PC-9 (cell line): ENCODE measurements around the gene CPO. TPM values are rescaled to one million over a fixed set of nuclear protein-coding genes. Genes with fewer than 3 reads are reported as not detected.

Experiments
- BruUV-seq: library from RNA; stranded (reverse); fragments of 400-500 nt; replicated peaks from 2 replicates; lab custom pipeline; 2021; lab: Mats Ljungman, UMichigan
- CTCF ChIA-PET: fragments of 300-600 bp; sonication (Branson Sonifier 250); formaldehyde crosslinking; loops from one replicate; lab custom pipeline; 2022; ENCODE audit warnings: antibody characterized with exemption; lab: Charles Lee
- POLR2A ChIA-PET: fragments of 300-600 bp; sonication (Branson Sonifier 250); formaldehyde crosslinking; loops from one replicate; lab custom pipeline; 2022; ENCODE audit warnings: antibody characterized with exemption; ENCODE audit not compliant: unreplicated experiment; lab: Charles Lee
- DNase-seq, 2 experiments: peaks; one replicate each; pipeline versions ENCODE4 v3.0.0 to v3.0.0-alpha.2; 2015 to 2022; ENCODE audit warnings: mixed read lengths in 1 of 2
- H2AFZ ChIP-seq: fragments of 200-600 bp; sonication (generic); 2 replicates; pipeline ENCODE4 v1.8.1; 2017; ENCODE audit warnings: antibody characterized with exemption
- H3F3A ChIP-seq: fragments of 200-600 bp; sonication (generic); 2 replicates; pipeline ENCODE4 v1.8.1; 2017; ENCODE audit warnings: antibody characterized with exemption, mild to moderate bottlenecking, low read depth; ENCODE audit not compliant: insufficient read depth
- H3K27ac ChIP-seq: fragments of 200-600 bp; sonication (generic); 2 replicates; pipeline ENCODE4 v1.6.1; 2016; ENCODE audit warnings: mixed run types
- H3K27me3 ChIP-seq: fragments of 200-600 bp; sonication (generic); 2 replicates; pipeline ENCODE4 v1.6.1; 2016; ENCODE audit warnings: low read depth, mixed run types; ENCODE audit not compliant: insufficient read depth
- H3K36me3 ChIP-seq: fragments of 200-600 bp; sonication (generic); 2 replicates; pipeline ENCODE4 v1.6.1; 2016; ENCODE audit warnings: low read depth, mixed run types
- H3K4me1 ChIP-seq: fragments of 200-600 bp; sonication (generic); replicated peaks from 2 replicates; pipeline ENCODE4 v1.6.1; 2016; ENCODE audit warnings: mixed run types; ENCODE audit not compliant: insufficient read depth
- H3K4me2 ChIP-seq: fragments of 200-600 bp; sonication (generic); 2 replicates; pipeline ENCODE4 v1.6.1; 2017; ENCODE audit warnings: mixed run types
- H3K4me3 ChIP-seq: fragments of 200-600 bp; sonication (generic); 2 replicates; pipeline ENCODE4 v1.6.1; 2016; ENCODE audit warnings: mixed run types
- H3K79me2 ChIP-seq: fragments of 200-600 bp; sonication (generic); 2 replicates; pipeline ENCODE4 v1.6.1; 2017; ENCODE audit warnings: low read depth, mixed run types
- H3K9me2 ChIP-seq: fragments of 200-600 bp; sonication (generic); 2 replicates; pipeline ENCODE4 v1.8.1; 2017; ENCODE audit warnings: mild to moderate bottlenecking; ENCODE audit not compliant: insufficient read depth
- H3K9me3 ChIP-seq: fragments of 200-600 bp; sonication (generic); 2 replicates; pipeline ENCODE4 v1.8.1; 2016; ENCODE audit warnings: low read depth; ENCODE audit not compliant: insufficient read depth
- H4K20me1 ChIP-seq: fragments of 200-600 bp; sonication (generic); 2 replicates; pipeline ENCODE4 v1.8.1; 2017; ENCODE audit not compliant: insufficient read depth
- CTCF ChIP-seq: fragments of 200-600 bp; sonication (generic); conservative IDR thresholded peaks from 2 replicates; pipeline ENCODE4 v1.6.1; 2017; ENCODE audit warnings: mixed run types, antibody characterized with exemption, mild to moderate bottlenecking, moderate library complexity
- EZH2 ChIP-seq: fragments of 200-600 bp; sonication (generic); IDR thresholded peaks from 2 replicates; pipeline ENCODE4 v1.8.0; 2017; ENCODE audit warnings: antibody characterized with exemption, low read depth
- intact Hi-C: fragments of 100-400 bp; cut with micrococcal nuclease; formaldehyde crosslinking; loops from one replicate; pipeline ENCODE4 v1.10.0; 2022; ENCODE audit not compliant: unreplicated experiment
- total RNA-seq: library from RNA; stranded (reverse); gene quantifications from 2 replicates; pipeline ENCODE4 v1.2.3, GENCODE V29; 2021

Gene CPO
- total RNA-seq, 1 experiment from 2014 or later: not detected

GRCh38 chr2:206981739-206982340, 42.5 kb downstream of the CPO start:
- H3K4me2 ChIP-seq: no peak overlapping the region
- intact Hi-C loops: loop anchor here (1.0 to 10.0 kb wide), 7 partner anchors 182 to 1093 kb away; partner anchors contain the start of gene METTL21A
- TF ChIP-seq CTCF (peak; percentile 72), EZH2 (no peak)

GRCh38 chr2:206982360-206982955, 43.1 kb downstream of the CPO start:
- Histone ChIP-seq H3F3A (peaks cover 6% of the 10 kb centered on the region; the same call in 1 of the 2 replicates), H3K9me3 (no peaks in the 10 kb centered on the region), H3K79me2 (no peaks in the 10 kb centered on the region), H3K4me2 (peak overlapping the region; percentile 54), H4K20me1 (no peaks in the 10 kb centered on the region), H3K36me3 (no peaks in the 10 kb centered on the region), H3K4me1 (peaks cover 32% of the 10 kb centered on the region), H2AFZ (no peak overlapping the region), H3K4me3 (no peak overlapping the region), H3K27me3 (no peaks in the 10 kb centered on the region), H3K27ac (no peak overlapping the region), H3K9me2 (no peaks in the 10 kb centered on the region)
- no peak for DNase-seq
- no TSS peak for BruUV-seq
- ChIA-PET CTCF (interaction anchor here (0.5 to 1.1 kb wide), 2 partner anchors 352 to 490 kb away, joined by 3 read pairs; no protein-coding TSS in a partner anchor), POLR2A (interaction anchor here (0.8 kb wide), 1 partner anchor 492 kb away, joined by 7 read pairs; no protein-coding TSS in a partner anchor)
- intact Hi-C loops: loop anchor here (5.0 to 10.0 kb wide), 4 partner anchors 360 to 1092 kb away; partner anchors contain the start of gene METTL21A
- TF ChIP-seq CTCF: no peak
- no peak for TF ChIP-seq EZH2

More at GRCh38 chr2:206981739-206982340, 42.5 kb downstream of the CPO start:
- Histone ChIP-seq H3K36me3 (no peaks in the 10 kb centered on the region), H2AFZ (no peak overlapping the region), H3K27ac (no peak overlapping the region), H3K79me2 (no peaks in the 10 kb centered on the region), H3K4me1 (peaks cover 32% of the 10 kb centered on the region), H3K27me3 (no peaks in the 10 kb centered on the region), H3K4me3 (no peak overlapping the region), H4K20me1 (no peaks in the 10 kb centered on the region), H3K9me3 (no peaks in the 10 kb centered on the region), H3K9me2 (no peaks in the 10 kb centered on the region), H3F3A (peaks cover 6% of the 10 kb centered on the region; the same call in 1 of the 2 replicates)
- ChIA-PET POLR2A (interaction anchor here (0.8 kb wide), 1 partner anchor 493 kb away, joined by 7 read pairs; no protein-coding TSS in a partner anchor), CTCF (interaction anchor here (0.5 to 1.1 kb wide), 2 partner anchors 353 to 491 kb away, joined by 3 read pairs; no protein-coding TSS in a partner anchor)
- BruUV-seq: no TSS peak
- DNase-seq: peak in 1 of 2 experiments; percentile 56

GRCh38 chr2:206983161-206983859, 44.0 kb downstream of the CPO start:
- Histone ChIP-seq H3K27ac (no peak overlapping the region), H2AFZ (no peak overlapping the region), H3K4me2 (peak overlapping the region; percentile 54), H3K9me3 (no peaks in the 10 kb centered on the region), H3K36me3 (no peaks in the 10 kb centered on the region), H3F3A (peaks cover 6% of the 10 kb centered on the region; the same call in 1 of the 2 replicates), H3K27me3 (no peaks in the 10 kb centered on the region), H3K9me2 (no peaks in the 10 kb centered on the region), H3K4me1 (peaks cover 32% of the 10 kb centered on the region), H3K4me3 (no peak overlapping the region), H3K79me2 (no peaks in the 10 kb centered on the region), H4K20me1 (no peaks in the 10 kb centered on the region)
- CTCF ChIA-PET: no interaction called here
- no peak for TF ChIP-seq CTCF
- no peak for TF ChIP-seq EZH2
- POLR2A ChIA-PET: no interaction called here
- intact Hi-C loops: loop anchor here (5.0 to 10.0 kb wide), 4 partner anchors 359 to 1091 kb away; partner anchors contain the start of gene METTL21A
- BruUV-seq: no TSS peak
- DNase-seq: peak; percentile 2 to 61
